ENCODE results near the gene PBX3.

The PBX3 gene

DNA sequence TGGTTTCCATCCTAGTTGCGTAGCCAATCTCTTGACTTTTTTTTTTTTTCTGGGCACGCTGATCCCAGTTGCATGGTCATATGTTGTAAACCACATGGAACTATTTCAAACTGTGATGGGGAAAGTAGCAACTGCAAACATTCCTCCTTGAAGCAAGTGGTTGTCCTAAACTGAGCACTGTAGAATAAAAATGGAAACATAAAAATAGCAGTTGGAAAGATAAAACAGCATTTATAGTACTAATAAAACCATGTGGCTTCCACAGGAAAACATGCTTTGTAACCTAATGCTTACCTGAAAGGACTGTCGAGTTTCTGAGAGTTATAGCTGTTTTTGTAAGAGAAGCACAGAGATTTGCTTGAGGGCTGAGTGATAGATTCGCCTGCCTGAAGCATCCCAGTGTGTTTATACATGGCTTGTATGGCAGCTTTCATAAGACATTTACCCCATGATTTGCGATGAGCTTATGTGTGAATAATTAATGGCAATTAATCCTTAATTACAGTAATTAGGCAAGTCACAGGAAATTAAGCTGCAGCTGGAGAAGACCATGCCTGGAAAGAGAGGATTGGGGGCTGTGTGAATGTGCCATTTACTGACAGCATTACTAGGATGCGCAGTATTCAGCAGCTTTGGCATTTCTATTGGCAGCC is 136.5 kb downstream of the PBX3 start:
- DNase-seq, result no peak

GRCh38 chr9:125884218-125884595 is 137.0 kb downstream of the PBX3 start:
- DNase-seq, result no peak

DNA sequence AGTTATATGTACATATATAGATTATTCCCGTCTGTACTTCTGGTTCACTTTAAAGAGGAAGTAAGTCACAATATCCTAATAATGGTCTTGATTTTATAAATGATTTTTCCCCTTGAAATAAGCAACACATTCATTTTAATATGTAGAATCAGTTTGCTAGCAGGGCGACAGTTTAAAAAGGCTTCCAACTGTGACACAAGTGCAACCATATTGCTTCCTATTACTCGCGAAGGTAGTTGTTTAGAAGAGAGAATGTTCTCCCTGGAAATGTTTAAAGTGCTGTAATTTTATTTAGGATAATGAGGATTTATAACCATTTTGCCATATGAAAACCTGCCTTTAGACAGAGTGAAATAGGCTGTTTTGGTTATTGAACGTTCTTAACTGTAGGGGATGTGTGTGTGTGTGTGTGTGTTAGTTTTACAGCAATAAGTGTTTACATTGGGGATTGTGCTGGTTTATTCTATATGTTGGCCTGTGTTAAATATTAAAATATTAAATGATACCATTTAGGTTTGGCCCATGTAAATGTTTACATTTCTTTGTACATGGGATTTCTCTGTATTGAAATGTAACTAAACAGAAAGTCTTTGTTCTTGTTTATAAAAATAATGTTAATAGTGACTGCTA is 138.3 kb downstream of the PBX3 start:
- DNase-seq, result no peak

DNA sequence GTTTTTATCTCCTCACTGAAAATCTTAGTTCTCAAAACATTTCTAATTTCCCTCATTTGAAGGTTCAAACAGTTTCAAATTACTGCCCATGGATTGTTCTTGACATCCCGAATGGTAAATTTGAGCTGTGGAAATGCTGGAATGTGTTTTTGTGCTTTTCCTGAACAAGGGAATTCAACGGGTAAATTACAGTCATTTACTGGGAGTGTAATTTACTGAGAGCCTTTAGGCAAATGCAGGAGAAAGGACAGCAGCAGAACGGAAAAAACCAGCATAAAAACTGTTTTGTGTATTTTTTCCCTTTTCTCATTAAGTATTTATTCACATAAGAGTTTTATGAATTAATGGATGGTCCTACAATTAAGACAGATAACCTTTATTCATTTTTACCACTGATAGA is 139.2 kb downstream of the PBX3 start:
- DNase-seq, result no peak

GRCh38 chr9:125887172-125887571 is 140.0 kb downstream of the PBX3 start:
- DNase-seq, result peak; percentile 68 to 81

DNA sequence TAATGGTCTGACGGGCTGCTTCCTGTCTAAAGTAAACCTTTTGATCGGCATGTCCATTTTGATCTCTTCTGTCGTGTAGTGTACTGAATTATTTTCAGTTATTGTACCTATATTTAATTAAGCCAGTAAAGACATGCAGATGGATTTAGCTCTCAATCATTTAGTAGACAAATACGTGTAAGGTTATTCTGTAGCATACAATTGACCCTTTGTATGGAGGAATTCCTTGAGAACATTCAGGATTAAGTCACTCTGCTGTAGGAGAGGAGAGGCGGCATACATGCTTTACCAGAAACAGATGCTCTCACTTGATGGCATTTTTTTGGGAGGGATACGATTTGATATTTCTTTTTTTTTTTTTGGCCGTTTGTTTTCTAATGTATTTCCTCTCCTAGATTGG is 141.0 kb downstream of the PBX3 start:
- DNase-seq, result no peak

DNA sequence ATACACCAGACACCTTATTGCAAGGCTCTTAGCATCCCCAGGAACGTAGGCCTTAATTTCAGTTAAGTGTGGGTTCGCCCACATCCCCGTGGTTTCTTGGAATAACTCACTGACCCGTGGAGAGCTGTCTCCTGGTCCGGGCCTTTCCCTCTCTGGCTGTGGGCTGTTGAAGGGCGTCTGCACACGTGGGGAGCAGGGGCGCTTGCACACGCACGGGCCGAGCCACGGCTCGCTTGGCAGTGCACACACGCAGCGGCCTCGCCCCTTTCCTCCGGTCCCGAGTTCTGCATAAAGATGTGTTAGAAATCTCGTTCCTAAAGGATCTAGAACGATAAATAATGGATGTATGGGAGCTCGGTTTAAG is 141.9 kb downstream of the PBX3 start:
- DNase-seq, result peak; percentile 58 to 59

DNA sequence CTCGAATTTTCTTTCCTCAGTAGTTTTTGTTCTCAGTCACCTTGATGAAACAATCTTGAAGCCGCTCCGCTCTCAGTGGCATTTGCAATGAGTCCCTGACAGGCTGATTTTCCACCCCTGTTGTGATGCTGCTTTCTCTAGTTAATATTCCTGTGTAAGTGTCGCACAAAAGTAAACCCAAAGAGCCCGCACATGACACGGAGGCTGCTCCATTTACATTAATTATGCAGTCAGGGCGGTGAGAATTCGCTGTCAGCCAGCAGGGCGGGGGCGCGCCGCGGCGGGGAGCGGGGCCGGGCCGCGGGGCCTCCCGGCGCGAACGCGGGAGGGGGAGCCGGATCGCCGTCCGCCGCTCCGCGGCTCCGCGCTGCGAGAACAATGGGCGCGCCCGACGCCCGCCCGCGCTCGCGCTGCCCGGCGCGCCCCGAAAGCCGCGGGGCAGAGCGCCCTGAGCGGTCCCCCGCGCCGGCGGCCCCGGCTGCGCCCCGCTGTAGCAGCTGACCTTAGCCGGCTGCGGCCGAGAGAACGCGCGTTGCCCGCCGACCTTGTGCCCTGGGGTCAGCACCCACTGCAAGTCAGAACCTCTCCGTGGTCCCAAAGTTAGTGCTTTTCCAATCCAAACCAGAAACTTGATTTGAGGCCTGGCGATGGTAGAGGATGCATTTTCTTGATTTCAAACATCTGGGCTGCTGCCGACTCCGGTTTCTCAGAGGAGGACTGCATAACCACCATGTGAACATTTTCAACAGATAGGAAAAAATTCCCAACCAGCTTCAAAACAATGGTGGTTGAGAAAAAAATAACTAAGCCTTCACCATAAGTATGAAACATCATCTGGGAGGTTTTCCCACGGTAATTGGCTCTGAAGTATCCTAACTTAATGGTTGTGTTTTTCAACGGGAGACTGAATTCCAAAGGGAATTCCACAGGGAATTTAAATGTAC is 142.6 kb downstream of the PBX3 start:
- DNase-seq, result peak; percentile 41 to 59

GRCh38 chr9:125890826-125891225 is 143.7 kb downstream of the PBX3 start:
- DNase-seq, result no peak

- DNase-seq, result no peak
Observed at GRCh38 chr9:125893277-125893676, 146.1 kb downstream of the PBX3 start.

DNA sequence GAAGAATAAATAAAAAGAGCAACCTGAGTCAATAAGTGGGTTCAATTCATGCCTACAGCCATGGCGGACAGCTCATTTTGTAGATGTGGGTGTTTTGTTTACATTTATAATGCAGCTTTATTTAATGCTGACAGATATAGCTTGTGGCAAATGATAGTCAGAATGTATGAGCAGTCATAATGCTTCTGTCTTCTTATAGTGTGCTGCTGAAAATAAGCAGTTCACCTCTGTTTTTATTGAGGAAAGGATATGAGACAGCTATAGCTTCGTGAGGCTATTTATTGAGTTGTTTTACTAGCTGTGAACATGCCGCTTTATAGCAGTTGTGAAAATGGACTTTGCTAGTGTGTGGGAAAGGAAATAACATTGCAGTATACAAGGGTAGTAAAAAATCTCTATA is 147.4 kb downstream of the PBX3 start:
- DNase-seq, result peak in 1 of 2 experiments; percentile 29

- DNase-seq, result no peak
Observed at GRCh38 chr9:125896404-125896803, 149.2 kb downstream of the PBX3 start.

- no peak for DNase-seq
Observed at GRCh38 chr9:125896964-125897363, 149.8 kb downstream of the PBX3 start.

DNA sequence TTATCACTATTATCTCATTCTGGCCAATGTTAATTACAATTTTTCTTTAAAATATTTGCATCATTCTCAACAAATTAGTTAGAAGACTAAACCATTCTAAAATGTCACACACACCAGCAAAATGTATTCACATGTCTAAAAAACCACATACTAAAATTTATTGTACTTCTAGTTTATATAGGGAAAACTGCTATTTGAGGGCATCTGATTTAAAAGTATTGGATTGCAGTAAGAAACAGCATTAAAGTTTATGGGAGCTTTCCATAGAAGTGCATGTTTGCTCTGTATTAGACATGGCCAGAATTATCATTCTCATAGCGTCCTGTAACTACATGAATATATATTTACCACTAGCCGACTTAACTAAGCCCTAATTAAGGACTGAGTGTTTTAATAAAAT is 150.3 kb downstream of the PBX3 start:
- no peak for DNase-seq

GRCh38 chr9:125902214-125902613 is 155.0 kb downstream of the PBX3 start:
- DNase-seq, result no peak

GRCh38 chr9:125902831-125903512 is 155.8 kb downstream of the PBX3 start:
- no peak for DNase-seq

DNA sequence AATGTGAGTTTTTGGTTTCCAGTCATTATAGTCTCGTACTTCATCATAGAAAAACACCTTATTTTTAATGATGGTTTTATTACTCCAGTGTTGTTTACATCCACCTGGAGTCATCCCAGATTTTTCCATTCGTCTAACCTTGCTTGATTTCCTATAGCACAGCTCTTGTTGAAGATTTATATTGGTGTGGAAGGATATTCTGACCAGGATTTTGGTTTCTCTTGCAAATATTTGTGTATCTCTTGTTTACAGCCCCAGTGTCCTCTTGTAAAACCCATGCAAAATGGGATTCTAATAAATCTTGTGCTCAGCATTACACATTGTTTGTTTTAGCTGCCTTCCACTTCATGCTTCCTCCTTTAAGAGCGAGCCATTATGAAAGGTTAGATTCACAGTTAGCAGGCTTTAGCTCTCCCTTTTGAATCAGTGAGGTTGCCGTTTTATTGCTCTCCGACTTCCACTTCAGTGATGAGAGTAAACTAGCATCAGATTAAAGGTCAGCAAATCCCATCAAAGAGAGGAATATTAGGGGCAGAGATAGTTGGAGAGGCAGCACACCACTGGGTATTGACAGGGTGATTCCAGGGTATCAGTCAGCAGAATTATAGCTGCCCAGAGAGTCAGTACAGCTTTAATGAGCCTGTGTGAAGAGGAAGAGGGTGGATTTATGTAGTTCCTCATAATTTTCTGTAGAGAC is 157.1 kb downstream of the PBX3 start:
- DNase-seq, result peak; percentile 93 to 97

DNA sequence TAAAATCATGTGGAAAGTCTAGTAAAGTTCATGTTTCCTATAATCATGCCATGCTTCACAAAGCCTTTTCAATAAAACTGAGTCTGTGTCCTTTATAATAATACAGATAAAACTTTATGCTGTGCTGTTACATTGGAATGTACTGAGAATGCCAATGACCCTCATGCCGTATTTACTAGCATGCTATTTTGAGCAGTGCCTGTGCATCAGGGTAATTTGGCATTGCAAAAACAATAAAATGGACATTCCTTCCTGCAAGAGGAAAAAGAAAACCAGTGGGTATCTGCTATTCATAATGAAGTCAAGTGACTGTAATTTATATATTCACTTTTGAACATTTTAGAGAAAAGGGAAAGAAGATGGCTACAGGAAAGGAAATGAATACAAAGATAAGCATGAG is 159.0 kb downstream of the PBX3 start:
- DNase-seq, result no peak

GRCh38 chr9:125906893-125907292 is 159.7 kb downstream of the PBX3 start:
- no peak for DNase-seq

- DNase-seq, result peak; percentile 57 to 67
Observed at GRCh38 chr9:125908136-125908535, 161.0 kb downstream of the PBX3 start.

- DNase-seq, result no peak
Observed at GRCh38 chr9:125908966-125909365, 161.8 kb downstream of the PBX3 start.

- DNase-seq, result no peak
Observed at GRCh38 chr9:125909459-125909858, 162.3 kb downstream of the PBX3 start.

DNA sequence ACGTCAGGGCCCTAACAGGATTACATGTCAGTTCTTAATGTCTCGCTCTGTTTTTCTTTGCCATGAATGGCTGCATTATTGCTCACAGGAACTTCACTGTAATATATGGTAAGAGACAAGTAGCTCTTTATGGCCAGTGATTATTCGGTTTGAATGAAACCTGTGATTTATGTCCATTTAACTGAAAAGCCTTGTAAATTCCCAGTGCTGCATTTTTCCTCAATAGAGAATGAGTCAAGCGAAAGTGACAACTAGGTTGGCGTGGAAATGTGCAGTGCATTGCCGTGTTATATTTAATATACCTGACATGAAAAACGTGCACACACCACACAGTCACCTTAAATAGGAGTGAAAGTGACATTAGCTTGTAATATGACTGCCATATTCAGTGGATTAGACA is 163.1 kb downstream of the PBX3 start:
- no peak for DNase-seq

Data from SHP77 (cell line).